HEK293T (cell line): ENCODE results near the gene DCXR.

Source experiments
- BHLHE40 ChIP-seq: fragments of 450-650 bp; IDR thresholded peaks from 2 replicates; pipeline ENCODE4 v1.6.1; 2016; ENCODE audit warnings: mild to moderate bottlenecking, moderate library complexity, borderline replicate concordance
- CTBP1 ChIP-seq: fragments of 450-650 bp; IDR thresholded peaks from 2 replicates; pipeline ENCODE4 v1.6.1; 2016; ENCODE audit warnings: borderline replicate concordance
- HDGF ChIP-seq: fragments of 450-650 bp; IDR thresholded peaks from 2 replicates; pipeline ENCODE4 v1.6.1; 2017; ENCODE audit warnings: antibody characterized with exemption, borderline replicate concordance
- SP1 ChIP-seq: fragments of 450-650 bp; IDR thresholded peaks from 2 replicates; pipeline ENCODE4 v1.6.1; 2017
- TF ChIP-seq, protein P1 (sequence below): fragments of 450-650 bp; IDR thresholded peaks from 2 replicates; pipeline ENCODE4 v1.6.1; 2016

GRCh38 chr17:82008941-82009405 lies 28.5 kb downstream of the DCXR start:
- TF ChIP-seq HDGF = no peak
- TF ChIP-seq SP1 = no peak
- no peak for TF ChIP-seq CTBP1
- no peak for TF ChIP-seq BHLHE40
- TF ChIP-seq, protein P1, sequence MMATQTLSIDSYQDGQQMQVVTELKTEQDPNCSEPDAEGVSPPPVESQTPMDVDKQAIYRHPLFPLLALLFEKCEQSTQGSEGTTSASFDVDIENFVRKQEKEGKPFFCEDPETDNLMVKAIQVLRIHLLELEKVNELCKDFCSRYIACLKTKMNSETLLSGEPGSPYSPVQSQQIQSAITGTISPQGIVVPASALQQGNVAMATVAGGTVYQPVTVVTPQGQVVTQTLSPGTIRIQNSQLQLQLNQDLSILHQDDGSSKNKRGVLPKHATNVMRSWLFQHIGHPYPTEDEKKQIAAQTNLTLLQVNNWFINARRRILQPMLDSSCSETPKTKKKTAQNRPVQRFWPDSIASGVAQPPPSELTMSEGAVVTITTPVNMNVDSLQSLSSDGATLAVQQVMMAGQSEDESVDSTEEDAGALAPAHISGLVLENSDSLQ = no peak
